NCI-H1436 treated with DMSO at 0.1 percent for 48 hours (cell line): ENCODE results near the gene ZFAND6.
"Not testable (repeated sequence)": the region's sequence is repeated elsewhere in the genome, so short reads cannot be mapped to it uniquely, and the experiment has no call there.

Experiments
- DNase-seq: peaks from one replicate; lab custom pipeline; 2025; lab: John Stamatoyannopoulos, UW

The ZFAND6 gene

DNA sequence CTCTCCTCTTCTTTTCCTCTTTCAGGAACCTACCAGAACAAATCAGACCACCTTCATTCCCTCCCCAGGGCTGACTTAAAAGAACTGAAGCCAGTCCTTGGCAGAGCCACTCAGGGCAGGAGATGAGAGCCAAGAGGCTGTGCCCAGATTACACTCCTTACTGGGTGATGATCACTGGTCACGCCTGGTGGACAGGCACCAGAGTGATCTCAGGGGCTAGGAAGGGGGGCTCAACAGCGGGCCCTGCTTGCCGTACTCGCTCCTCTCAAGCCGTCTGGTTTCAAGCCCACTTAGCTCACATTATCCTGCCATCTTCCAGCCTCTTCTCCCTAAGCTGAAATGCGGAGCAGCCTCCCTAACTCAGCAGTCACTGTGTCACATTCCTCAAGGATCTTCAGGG is 91.7 kb downstream of the ZFAND6 start:
- DNase-seq, result no peak

DNA sequence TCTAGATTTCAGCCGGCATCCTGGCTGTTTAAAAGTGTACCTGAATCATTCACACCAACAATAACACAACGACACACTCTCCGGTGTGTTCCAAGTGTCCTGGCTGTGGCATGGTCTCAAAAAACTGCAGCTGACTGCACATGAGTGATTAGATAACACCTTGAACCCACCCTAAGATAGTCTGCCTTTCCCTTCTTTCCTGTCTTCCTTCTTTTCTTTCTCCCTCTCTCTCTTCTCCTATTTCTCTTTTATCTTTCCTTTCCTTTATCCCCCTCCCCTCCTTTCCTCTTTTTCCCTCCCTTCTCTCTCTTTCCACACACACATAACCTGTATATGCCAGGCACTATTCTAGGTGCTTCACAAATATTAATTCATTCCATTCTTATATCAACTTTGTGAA is 92.1 kb downstream of the ZFAND6 start:
- no peak for DNase-seq

DNA sequence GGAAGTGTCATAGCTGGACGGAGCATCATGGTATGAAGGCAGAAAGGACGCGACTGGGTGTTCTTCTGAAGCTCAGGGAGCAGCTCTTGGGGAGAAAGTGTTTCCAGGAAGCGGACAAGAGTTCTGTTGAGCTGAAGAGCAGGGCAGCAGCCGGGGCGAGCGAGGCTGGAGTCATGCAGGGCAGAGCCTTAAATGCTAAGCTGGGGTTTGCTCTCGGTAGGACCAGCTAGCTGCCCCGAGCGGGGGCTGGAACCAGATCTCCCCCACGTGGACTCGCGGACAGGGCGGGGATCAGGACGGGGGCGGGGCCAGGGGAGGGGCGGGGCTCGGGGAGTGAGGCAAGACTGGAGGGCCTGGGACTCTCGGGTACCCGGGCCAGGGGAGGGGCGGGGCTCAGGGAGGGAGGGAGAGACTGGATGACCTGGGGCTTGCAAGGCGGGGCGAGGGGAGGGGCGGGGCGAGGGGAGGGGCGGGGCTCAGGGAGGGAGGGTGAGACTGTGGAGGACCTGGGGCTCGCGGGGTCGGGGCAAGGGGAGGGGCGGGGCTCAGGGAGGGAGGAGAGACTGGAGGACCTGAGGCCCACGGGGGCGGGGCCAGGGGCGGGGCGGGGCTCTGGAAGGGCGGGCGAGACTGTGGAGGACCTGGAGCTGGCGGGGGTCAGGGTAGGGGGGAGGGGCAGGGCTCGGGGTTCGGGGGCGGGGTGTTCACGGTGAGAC is 92.9 kb downstream of the ZFAND6 start:
- DNase-seq, result peak; percentile 45

DNA sequence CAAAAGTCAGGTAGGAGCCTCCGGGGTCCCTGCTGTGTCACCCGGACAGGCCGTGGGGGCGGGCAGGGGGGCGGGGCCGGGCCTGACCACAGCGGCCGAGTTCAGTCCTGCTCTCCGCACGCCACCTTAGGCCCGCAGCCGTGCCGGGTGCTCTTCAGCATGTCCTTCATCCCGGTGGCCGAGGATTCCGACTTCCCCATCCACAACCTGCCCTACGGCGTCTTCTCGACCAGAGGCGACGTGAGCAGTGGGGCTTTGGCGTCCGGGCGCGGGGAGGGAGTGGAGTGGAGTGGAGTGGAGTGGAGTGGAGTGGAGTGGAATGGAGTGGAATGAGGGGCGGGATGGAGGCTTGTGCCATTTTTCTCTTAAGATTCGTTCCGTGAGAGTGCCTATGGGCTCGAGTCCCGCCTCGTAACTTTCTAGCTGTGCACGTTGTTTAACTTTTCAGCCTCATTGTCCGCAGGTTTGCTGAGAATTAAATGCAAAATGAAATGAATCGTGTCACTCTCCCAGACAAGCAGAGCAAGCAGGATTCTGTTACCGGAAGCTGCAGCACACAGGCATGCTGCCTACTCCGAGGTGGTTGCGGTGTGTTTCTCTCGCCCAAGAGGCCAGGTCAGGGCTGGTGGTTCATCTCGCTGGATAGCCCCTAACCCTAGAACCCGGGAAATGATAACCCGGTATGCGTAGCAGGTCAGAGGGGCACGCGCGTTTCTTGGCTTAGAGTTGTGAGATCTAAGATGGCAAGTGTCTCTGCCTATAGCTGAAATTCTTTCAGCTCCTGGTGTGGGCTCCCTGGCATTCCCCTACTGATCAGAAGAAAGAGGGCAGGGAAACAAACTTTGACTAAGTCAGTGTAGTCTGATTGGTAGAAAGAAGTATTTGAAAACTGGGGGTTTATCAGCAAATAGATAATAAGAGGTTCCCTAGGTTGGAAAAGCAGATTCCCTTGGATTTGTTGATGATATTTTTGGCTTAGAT is 93.7 kb downstream of the ZFAND6 start, which contains the start of gene FAH:
Gene FAH, plus strand, starts transcription at position 104 of the 981 bp plus-strand sequence. Its CDS starts 56 bp downstream, at position 160.
- no peak for DNase-seq

DNA sequence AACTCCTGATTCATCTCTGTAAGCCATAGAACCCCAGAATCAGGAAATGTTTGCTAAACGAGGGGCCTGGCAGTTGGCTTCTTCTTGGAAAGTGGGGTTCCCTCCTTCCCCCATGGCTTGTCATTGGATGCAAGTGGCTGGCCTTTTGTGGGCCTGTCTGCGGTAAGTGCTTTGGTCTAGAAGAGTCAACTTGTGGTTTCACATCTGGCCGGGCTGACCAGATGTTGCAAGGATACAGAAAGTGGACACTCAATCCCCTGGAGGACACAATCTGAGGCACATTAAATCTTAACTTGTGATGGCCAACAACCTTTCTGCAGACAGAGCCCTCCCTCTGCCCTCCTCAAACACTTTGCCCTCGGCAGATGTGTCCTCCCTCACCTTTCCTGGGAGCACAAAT is 94.4 kb downstream of the ZFAND6 start:
- no peak for DNase-seq

DNA sequence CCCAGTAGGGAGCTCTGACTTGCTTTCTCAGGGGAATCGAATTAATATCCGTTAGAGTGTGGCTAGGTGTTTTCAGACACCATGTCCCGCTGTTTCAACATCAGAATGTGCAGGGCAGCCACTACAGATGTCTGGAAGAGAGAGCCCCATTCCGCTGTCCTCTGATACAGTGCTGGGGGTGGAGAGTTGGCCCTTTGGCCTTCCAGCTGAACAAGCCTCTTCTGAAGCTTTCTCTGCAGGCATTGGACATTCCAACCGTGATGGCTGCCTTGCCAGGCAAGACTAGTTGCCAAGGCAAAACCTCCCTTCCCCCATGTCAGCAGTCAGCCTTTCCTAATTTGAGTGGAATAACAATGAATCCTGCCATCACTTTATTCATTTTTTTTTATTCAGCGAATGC is 94.9 kb downstream of the ZFAND6 start:
- no peak for DNase-seq

DNA sequence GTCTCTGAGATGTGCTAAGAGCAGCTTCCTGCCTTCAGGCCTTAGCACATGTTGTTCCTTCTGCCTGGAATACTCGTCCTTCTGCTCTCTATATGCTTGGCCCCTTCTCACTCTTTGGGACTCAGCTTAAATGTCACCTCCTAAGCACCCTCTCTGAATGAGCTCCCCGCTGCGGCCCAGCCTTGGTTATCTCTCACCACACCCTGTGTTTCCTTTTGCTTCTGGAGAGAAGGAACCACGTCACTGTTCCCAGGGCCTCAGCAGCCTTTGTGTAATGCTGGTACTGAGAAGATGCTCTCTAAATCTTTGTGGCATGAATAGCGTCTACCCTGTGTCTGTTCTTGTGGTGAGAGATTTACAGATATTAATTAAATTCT is 95.5 kb downstream of the ZFAND6 start:
- DNase-seq, result no peak

DNA sequence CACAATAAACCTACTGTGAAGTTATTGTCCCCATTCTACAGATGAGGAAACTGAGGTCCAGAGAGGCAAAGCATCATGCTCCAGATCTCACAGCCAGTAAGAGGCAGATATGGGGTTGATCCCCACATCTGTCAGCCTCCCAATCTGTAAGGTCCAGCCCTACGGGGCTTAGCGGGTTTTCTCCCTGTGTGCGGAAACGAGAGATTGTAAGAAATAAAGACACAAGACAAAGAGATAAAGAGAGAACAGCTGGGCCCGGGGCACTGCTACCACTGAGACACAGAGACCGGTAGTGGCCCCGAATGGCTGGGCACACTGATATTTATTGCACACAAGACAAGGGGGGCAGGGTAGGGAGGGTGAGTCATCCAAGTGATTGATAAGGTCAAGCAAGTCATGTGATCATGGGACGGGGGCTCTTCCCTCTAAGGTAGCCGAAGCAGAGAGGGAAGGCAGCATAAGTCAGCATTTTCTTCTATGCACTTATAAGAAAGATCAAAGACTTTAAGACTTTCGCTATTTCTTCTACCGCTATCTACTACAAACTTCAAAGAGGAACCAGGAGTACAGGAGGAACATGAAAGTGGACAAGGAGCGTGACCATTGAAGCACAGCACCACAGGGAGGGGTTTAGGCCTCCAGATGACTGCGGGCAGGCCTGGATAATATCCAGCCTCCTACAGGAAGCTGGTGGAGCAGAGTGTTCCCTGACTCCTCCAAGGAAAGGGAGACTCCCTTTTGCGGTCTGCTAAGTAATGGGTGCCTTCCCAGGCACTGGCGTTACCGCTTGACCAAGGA is 96.1 kb downstream of the ZFAND6 start:
- not testable (repeated sequence) for DNase-seq

DNA sequence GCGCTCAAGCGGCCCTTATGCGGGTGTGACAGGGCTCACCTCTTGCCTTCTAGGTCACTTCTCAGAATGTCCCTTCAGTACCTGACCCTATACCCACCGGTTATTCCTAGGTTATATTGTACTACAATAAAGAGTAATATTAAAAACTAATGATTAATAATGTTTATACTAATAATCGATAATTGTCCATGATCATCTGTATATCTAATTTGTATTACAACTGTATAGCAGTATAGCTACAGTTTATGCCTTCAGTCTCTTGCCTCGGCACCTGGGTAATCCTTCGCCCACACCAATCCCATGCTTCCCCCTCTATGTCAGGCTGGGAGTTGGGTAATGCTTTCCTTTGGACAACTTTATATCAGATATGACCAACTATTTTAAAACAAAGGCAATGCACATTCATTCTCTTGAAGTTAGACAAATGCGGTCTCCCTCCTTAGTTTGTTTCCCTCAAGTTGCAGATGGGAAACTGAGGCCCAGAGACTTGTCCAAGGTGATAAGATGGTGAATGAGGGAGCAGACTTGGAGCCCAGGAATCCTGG is 96.8 kb downstream of the ZFAND6 start:
- no peak for DNase-seq

DNA sequence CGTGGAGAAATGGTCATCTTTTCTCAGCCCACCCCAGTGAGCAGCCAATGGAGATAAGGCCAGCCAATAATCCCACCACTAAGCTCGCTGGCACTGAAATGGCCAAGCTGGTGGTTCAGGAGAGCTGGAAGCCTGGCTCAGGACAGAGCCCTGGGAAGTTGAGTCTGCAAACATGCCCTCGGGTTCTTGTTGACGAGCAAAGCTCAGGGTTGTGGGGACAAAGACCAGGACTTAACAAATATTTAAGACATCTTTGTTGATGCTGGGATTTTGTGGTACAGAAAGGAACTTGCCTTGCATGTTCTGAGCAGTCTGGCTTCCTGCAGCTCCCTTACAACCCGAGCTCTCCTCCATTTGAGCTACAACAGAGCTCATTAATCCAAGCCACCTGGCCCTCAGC is 97.7 kb downstream of the ZFAND6 start:
- DNase-seq, result no peak

DNA sequence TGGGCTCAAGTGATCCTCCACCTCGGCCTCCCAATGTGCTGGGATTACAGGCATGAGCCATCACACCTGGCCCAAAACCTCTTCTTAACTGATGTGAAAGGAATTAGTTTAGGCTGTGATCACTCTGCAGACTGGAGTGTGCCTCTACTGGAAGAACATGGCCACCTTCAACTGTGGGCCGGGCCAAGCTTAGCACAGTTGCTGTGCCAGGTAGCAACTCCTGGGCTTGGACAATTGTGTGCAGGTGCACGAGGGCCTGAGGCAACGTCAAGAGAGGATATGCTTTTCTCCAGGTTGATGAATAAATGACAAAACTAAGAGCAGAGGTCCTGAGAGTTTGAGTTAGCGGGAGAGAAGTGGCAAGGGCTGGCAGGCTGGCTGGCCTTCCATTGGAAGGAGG is 99.8 kb downstream of the ZFAND6 start:
- no peak for DNase-seq

DNA sequence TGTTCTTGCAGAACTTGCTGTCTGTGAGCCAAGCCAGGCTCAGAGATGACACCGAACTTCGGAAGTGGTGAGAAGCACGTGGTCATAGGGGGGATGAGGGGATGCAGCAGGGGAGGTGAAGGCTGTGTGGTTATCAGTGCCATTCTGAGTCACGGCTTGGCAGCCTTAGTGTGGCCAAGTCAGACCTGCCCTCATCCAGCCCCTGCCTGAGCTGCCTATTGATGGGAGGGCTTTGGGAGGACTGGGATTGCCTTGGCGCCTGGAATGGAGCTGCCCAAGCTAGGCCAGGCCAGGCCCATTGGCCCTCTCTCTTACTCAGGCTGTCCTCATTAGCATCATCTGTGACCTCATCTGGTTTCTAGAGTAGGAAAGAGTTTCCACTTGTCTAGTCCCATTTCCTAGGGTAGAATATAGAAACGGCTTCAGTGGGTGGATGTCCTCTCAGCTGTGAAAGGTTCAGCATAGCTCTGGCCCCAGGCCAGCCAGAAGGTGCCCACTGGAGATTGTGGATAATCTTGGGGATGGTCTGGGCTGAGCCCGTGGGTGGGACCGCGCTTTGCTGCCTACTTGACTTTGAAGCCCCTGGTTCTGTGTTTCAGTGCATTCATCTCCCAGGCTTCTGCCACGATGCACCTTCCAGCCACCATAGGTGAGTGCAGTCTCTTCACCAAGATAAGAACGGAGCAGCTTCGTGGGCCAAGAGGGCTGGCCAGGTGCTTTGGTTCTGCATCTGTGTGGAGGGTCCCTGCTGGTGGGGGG is 100.5 kb downstream of the ZFAND6 start:
- no peak for DNase-seq

DNA sequence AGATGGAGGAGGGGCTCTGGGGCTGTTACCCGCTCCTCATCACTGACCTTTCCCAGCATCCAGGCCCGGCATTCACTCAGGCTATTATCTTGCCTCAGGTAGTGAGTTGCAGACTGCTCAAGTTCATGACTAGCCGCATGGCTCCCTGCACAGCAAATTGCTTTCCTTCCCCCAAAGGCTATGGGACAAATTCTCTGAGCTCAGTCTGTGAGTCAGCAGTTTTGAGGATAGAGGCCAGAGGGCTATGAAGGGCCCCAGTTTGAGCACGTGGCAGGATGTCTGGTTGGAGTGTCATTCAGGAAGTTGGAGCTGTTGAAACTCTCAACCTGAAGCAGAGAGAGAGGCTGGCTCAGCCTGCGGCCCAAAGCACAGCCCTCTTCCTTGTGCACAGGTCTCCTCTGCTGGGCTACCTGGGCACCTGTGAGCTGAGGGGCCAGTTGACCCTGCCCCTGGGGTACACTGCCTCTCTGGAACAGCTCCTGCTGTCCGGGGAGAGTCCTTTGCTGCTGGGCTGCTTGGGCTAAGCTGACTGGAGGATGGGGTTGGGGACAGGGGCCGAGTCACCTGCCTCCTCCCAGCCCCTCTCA is 101.2 kb downstream of the ZFAND6 start:
- DNase-seq, result no peak

DNA sequence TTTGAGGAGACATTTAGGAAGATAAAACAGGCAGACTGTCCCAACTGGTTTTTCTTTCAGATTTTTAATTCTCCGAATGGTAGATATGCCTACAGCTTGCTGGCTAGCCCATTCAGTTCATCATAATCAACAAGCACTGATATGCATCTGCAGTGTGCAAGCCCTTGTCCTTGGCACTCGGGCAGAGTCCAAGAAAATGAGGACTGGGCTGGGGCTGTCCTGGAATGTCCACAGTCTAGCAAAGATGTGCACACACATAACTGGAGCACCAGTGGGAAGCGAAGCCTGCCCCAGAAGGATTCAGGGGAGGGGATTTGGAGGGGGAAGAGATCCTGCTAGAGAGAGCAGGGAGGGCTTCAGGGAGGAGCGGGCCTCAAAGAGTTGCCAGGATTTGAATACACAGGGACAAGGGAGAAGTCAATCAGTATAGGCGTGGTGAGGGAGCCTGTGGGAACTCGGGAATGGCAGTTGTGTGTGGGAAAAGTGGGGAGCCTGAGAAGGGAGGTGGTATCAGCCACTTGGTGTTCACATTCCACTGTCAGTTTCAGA is 102.1 kb downstream of the ZFAND6 start:
- no peak for DNase-seq

DNA sequence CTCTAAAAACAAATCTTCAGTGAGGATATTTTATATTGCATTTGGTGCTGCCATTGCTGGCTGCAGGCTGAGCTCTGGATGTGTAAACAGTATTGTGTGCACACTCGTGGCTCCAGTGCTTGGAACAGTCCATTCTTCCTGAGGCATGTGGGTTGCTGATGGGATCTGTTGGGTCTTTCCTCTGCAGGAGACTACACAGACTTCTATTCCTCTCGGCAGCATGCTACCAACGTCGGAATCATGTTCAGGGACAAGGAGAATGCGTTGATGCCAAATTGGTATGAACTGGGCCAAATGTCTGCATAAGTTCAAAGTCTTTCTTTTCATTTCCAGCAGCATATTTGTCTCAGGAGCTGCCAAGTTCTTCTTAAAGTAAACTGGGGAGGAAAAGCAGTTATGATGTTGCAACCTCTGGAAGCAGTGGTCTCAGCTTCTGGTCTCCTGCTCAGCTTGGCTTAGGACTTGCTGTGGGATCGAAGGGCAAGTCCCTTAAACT is 102.6 kb downstream of the ZFAND6 start:
- DNase-seq, result no peak

DNA sequence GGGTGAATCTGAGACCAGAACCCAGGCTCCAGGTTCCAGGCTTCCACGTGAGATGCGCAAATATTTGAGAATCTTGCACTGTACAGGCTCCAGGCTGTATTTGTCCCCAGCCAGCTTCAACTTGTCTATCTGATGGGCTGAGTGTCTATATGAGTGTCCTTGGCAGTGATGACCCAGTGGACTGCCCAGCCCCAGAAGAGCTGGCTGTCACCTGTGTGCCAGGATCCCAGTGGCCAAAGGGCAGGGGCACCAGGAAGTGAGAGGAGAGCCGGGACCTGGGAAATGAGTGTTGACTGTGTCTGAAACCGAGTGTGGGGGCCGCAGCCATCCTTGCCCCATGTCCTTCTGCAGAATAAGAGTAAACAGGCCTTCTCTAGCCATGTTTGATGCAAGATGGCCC is 103.7 kb downstream of the ZFAND6 start:
- DNase-seq, result no peak

DNA sequence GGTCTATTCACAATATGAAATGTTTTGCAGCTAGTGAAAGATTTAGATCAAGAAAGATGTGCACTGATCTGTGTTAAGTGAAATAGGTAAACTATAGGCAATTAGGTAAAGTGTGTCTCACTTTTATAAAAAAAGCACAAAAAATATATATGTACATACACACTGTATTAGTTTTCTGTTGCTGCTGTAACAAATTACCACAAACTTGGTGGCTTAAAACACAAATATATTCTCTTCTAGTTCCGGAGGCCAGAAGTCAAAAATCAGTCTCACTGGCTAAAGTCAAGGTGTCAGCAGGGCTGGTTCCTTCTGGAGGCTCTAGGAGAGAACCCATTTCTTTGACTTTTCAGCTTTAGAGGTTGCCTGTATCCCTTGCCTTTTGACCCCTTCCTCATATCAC is 104.4 kb downstream of the ZFAND6 start:
- no peak for DNase-seq

DNA sequence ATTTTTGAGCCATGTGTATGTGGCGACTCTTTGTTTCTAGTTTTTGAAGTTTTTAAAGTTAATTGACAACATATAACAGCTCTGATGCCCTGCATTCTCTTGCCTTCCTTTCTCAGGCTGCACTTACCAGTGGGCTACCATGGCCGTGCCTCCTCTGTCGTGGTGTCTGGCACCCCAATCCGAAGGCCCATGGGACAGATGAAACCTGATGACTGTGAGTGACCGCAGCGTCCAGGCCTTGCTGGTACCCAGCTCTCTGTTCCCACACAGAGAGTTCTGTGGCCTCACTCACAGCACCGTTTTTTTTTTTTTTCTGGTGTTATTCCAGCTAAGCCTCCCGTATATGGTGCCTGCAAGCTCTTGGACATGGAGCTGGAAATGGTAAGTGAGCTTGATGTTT is 108.5 kb downstream of the ZFAND6 start:
- no peak for DNase-seq

DNA sequence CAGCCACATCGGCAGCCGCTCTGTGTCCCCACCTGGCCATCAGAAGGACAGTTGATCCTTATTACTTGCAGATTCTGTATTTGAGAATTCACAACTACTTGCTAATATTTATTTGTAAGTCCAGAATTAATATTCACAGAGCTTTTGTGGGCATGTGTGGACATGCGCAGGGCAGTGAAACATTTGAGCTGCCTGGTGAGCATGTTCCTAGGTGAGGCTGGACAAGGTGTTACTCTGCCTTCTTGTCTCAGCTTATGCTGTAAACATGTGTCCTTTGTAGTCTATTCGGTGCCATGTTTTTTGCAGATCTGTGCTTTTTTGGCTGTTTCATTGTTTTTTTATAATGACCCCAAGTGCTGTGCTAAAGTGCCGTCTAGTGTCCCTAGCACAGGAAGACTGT is 108.9 kb downstream of the ZFAND6 start:
- DNase-seq, result no peak

DNA sequence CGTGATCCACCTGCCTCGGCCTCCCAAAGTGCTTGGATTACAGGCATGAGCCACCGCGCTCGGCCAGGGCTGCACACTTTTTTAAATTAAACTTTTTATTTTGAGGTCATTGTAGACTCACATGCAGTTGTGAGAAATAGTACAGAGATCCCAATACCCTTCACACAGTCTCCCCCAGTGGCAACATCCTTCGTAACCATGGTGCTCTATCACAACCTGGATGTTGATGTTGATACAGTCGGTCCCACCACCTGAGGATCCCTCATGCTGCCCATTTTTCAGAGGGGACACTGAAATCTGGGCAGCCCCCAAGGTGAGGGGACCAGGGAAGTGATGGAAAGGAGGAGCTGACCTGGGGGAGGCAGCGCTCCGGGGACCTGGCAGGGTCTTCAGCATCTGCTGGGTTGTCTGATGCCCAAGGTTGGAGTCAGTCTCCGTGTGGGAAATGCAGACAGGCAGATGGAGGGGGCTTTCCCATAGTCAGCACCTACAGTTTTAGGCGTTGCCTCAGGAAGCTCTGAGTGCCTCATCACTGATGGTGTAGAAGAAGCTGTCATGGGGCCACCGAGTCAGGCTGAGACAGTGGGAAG is 110.4 kb downstream of the ZFAND6 start:
- no peak for DNase-seq
